Urothelium cell line (cell line): ENCODE measurements around the gene CFAP57.

Experiments used
- DNase-seq: peaks from one replicate; pipeline ENCODE4 v3.0.0; 2011; ENCODE audit warnings: low spot score, mixed read lengths
- FAIRE-seq: peaks from 2 replicates; lab custom pipeline; 2011; peaks lifted over from hg19 to GRCh38; lab: Jason Lieb, UNC

The CFAP57 gene

GRCh38 chr1:43225168-43225567 lies 53.0 kb downstream of the CFAP57 start:
- DNase-seq, result peak; percentile 37
- FAIRE-seq, result peak; percentile 32

GRCh38 chr1:43227143-43227764 lies 55.1 kb downstream of the CFAP57 start:
- FAIRE-seq (peak; percentile 97), DNase-seq (peak; percentile 90)

GRCh38 chr1:43229826-43230780 lies 58.0 kb downstream of the CFAP57 start:
- FAIRE-seq (no peak), DNase-seq (no peak)

GRCh38 chr1:43232074-43232473 lies 59.9 kb downstream of the CFAP57 start:
- DNase-seq, result peak; percentile 52

GRCh38 chr1:43232482-43232881 lies 60.4 kb downstream of the CFAP57 start:
- FAIRE-seq, result no peak
- no peak for DNase-seq

More at GRCh38 chr1:43232074-43232473, 59.9 kb downstream of the CFAP57 start:
- no peak for FAIRE-seq

GRCh38 chr1:43233631-43234030 lies 61.5 kb downstream of the CFAP57 start:
- no peak for FAIRE-seq
- DNase-seq, result no peak

- DNase-seq, result no peak
- no peak for FAIRE-seq
Measured at GRCh38 chr1:43234267-43234666, 62.1 kb downstream of the CFAP57 start.

GRCh38 chr1:43235040-43235439 lies 62.9 kb downstream of the CFAP57 start:
- DNase-seq (no peak), FAIRE-seq (no peak)

- no peak for FAIRE-seq
Measured at GRCh38 chr1:43235451-43236121, 63.5 kb downstream of the CFAP57 start.

GRCh38 chr1:43237121-43237520 lies 65.0 kb downstream of the CFAP57 start:
- FAIRE-seq, result no peak
- no peak for DNase-seq

More at GRCh38 chr1:43235451-43236121, 63.5 kb downstream of the CFAP57 start:
- no peak for DNase-seq

- FAIRE-seq, result no peak
- DNase-seq, result peak; percentile 31
Measured at GRCh38 chr1:43238085-43238484, 66.0 kb downstream of the CFAP57 start.

- FAIRE-seq, result no peak
Measured at GRCh38 chr1:43238991-43239469, 66.9 kb downstream of the CFAP57 start.

GRCh38 chr1:43239484-43239883 lies 67.4 kb downstream of the CFAP57 start:
- FAIRE-seq, result no peak
- DNase-seq, result no peak

More at GRCh38 chr1:43238991-43239469, 66.9 kb downstream of the CFAP57 start:
- no peak for DNase-seq

- FAIRE-seq (peak; percentile 65), DNase-seq (peak; percentile 91)
Measured at GRCh38 chr1:43241413-43241836, 69.3 kb downstream of the CFAP57 start.

- FAIRE-seq (no peak), DNase-seq (no peak)
Measured at GRCh38 chr1:43243299-43243698, 71.2 kb downstream of the CFAP57 start.

- DNase-seq, result no peak
- FAIRE-seq, result no peak
Measured at GRCh38 chr1:43246466-43247213, 74.5 kb downstream of the CFAP57 start.

GRCh38 chr1:43247256-43247921 lies 75.3 kb downstream of the CFAP57 start:
- no peak for DNase-seq
- FAIRE-seq, result no peak

GRCh38 chr1:43250351-43250761 lies 78.2 kb downstream of the CFAP57 start:
- DNase-seq, result no peak
- FAIRE-seq, result peak; percentile 17

GRCh38 chr1:43251024-43251423 lies 78.9 kb downstream of the CFAP57 start:
- DNase-seq, result no peak
- no peak for FAIRE-seq

- DNase-seq, result no peak
- FAIRE-seq, result no peak
Measured at GRCh38 chr1:43252225-43252624, 80.1 kb downstream of the CFAP57 start.
